ENCODE data around the gene NFATC2. TPM values are rescaled to one million over a fixed set of nuclear protein-coding genes. Genes with fewer than 3 reads are reported as not detected.

The NFATC2 gene
- total RNA-seq, 1 experiment from 2014 or later, result 5.0 TPM

DNA sequence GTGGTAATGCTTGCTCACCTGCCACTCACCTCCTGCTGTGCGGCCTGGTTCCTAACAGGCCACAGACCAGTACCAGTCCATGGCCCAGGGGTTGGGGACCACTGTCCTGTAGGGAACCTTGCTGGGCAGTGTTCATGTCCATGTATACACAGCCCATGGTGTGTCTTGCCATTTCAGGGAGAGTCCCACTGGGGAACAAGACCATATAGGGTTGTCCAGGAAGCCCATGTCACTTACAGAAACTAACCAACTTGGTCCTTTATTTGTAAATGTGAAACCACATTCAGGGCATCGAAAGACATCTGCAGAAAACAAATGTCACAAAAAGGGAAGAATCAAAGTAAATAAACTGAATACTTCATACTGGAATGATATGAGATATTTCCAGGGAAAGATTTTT lies 179.1 kb downstream of the NFATC2 start:
- POLR2A ChIA-PET, result no interaction called here
- Histone ChIP-seq H3K79me2 (ENCODE audit: insufficient read depth, low read length) (no peaks in the 10 kb centered on the region), H4K20me1 (ENCODE audit: insufficient read depth) (no peaks in the 10 kb centered on the region), H3K27ac (ENCODE audit: low read depth, low read length) (no peak overlapping the region), H3K4me3 (replicated peaks in 1 of 2; ENCODE audit: low read depth in 1 of 2, low read length in 2 of 2) (no peak overlapping the region), H3K9ac (ENCODE audit: low read length) (no peak overlapping the region), H3K4me1 (ENCODE audit: control insufficient read depth in 1 of 2, insufficient read depth in 2 of 2, low read length in 2 of 2) (peaks cover 14 to 49% of the 10 kb centered on the region in 2 experiments), H2AFZ (ENCODE audit: low read depth, low read length, poor library complexity, severe bottlenecking) (no peak overlapping the region), H3K4me2 (ENCODE audit: low read length) (no peak overlapping the region), H3K27me3 (ENCODE audit: insufficient read depth, low read length) (no peaks in the 10 kb centered on the region), H3K9me3 (ENCODE audit: control insufficient read depth in 1 of 2, insufficient read depth in 1 of 2, low read depth in 1 of 2, low read length in 2 of 2) (no peaks in the 10 kb centered on the region), H3K36me3 (ENCODE audit: control insufficient read depth in 1 of 2, insufficient read depth in 2 of 2, low read length in 2 of 2) (no peaks in the 10 kb centered on the region), H3K9me2 (ENCODE audit: insufficient read depth) (no peaks in the 10 kb centered on the region)
- no TSS peak for BruUV-seq (replicated peaks)
- TF ChIP-seq CTCF (IDR thresholded peaks at IDR 0.05 in 2 of 3, conservative IDR thresholded peaks at IDR 0.05 in 1 of 3; ENCODE audit: borderline replicate concordance in 1 of 3, insufficient read depth in 1 of 3, low read depth in 2 of 3, low read length in 2 of 3) (no peak), POLR2AphosphoS5 (IDR thresholded peaks at IDR 0.05; ENCODE audit: low read depth, low read length) (no peak), ZNF274 (IDR thresholded peaks at IDR 0.05; ENCODE audit: low read depth, low read length) (no peak), FOSL1 (IDR thresholded peaks at IDR 0.05; ENCODE audit: low read depth) (no peak), ZFX (IDR thresholded peaks at IDR 0.05) (no peak), JUND (IDR thresholded peaks at IDR 0.05) (no peak), RAD21 (IDR thresholded peaks at IDR 0.05; ENCODE audit: low read depth) (no peak), SIN3A (IDR thresholded peaks at IDR 0.05; ENCODE audit: low read depth) (no peak), SP1 (IDR thresholded peaks at IDR 0.05; ENCODE audit: low read depth) (no peak), TCF7L2 (IDR thresholded peaks at IDR 0.05; ENCODE audit: borderline replicate concordance, extremely low read depth, insufficient read depth, insufficient read length) (no peak)
- TF ChIP-seq, protein P1, sequence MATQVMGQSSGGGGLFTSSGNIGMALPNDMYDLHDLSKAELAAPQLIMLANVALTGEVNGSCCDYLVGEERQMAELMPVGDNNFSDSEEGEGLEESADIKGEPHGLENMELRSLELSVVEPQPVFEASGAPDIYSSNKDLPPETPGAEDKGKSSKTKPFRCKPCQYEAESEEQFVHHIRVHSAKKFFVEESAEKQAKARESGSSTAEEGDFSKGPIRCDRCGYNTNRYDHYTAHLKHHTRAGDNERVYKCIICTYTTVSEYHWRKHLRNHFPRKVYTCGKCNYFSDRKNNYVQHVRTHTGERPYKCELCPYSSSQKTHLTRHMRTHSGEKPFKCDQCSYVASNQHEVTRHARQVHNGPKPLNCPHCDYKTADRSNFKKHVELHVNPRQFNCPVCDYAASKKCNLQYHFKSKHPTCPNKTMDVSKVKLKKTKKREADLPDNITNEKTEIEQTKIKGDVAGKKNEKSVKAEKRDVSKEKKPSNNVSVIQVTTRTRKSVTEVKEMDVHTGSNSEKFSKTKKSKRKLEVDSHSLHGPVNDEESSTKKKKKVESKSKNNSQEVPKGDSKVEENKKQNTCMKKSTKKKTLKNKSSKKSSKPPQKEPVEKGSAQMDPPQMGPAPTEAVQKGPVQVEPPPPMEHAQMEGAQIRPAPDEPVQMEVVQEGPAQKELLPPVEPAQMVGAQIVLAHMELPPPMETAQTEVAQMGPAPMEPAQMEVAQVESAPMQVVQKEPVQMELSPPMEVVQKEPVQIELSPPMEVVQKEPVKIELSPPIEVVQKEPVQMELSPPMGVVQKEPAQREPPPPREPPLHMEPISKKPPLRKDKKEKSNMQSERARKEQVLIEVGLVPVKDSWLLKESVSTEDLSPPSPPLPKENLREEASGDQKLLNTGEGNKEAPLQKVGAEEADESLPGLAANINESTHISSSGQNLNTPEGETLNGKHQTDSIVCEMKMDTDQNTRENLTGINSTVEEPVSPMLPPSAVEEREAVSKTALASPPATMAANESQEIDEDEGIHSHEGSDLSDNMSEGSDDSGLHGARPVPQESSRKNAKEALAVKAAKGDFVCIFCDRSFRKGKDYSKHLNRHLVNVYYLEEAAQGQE (IDR thresholded peaks at IDR 0.05; ENCODE audit: low read depth), result no peak
- RAD21 ChIA-PET (ENCODE audit: low non-redundant PET in 1 of 2, low total read pairs in 2 of 2, uncharacterized antibody in 2 of 2, unreplicated experiment in 2 of 2), result no interaction called here
- DNase-seq (ENCODE audit: low read depth, low spot score) (no peak), ATAC-seq (no peak)
- CTCF ChIA-PET, result no interaction called here
- intact Hi-C loops (cut with micrococcal nuclease), result no loop called here

Measured in HCT116 (cell line).